Dedifferentiated amniotic fluid mesenchymal stem cell (primary cell): ENCODE data around the gene TAOK3.
"Not testable (repeated sequence)": the region's sequence is repeated elsewhere in the genome, so short reads cannot be mapped to it uniquely, and the experiment has no call there.

Source experiments
- DNase-seq: peaks from one replicate; pipeline ENCODE4 v3.0.0-alpha.2; 2016; ENCODE audit errors: extremely low spot score

TAOK3 gene

GRCh38 chr12:118137148-118137678 is 235.5 kb downstream of the TAOK3 start:
- no peak for DNase-seq

GRCh38 chr12:118136559-118137003 is 236.1 kb downstream of the TAOK3 start:
- DNase-seq: peak; percentile 38

- peak; percentile 94 for DNase-seq
Observed at GRCh38 chr12:118135788-118136558, 236.7 kb downstream of the TAOK3 start, which contains the start of gene PEBP1. Gene PEBP1, plus strand, starts transcription at chr12:118136124. Its CDS starts 86 bp downstream, at chr12:118136210.

GRCh38 chr12:118129436-118129835 is 243.3 kb downstream of the TAOK3 start:
- not testable (repeated sequence) for DNase-seq

GRCh38 chr12:118127867-118128266 is 244.8 kb downstream of the TAOK3 start:
- DNase-seq: no peak

GRCh38 chr12:118126119-118126757 is 246.5 kb downstream of the TAOK3 start:
- DNase-seq: no peak

- DNase-seq: no peak
Observed at GRCh38 chr12:118125743-118126118, 247.0 kb downstream of the TAOK3 start.

- DNase-seq: no peak
Observed at GRCh38 chr12:118124333-118124874, 248.3 kb downstream of the TAOK3 start.

GRCh38 chr12:118122264-118122663 is 250.4 kb downstream of the TAOK3 start:
- DNase-seq: no peak

- DNase-seq: peak; percentile 29
Observed at GRCh38 chr12:118120579-118121363, 251.9 kb downstream of the TAOK3 start.

- no peak for DNase-seq
Observed at GRCh38 chr12:118119449-118119879, 253.2 kb downstream of the TAOK3 start.

GRCh38 chr12:118109088-118109487 is 263.6 kb downstream of the TAOK3 start:
- DNase-seq: no peak

GRCh38 chr12:118107694-118108093 is 265.0 kb downstream of the TAOK3 start:
- DNase-seq: no peak

GRCh38 chr12:118107011-118107410 is 265.7 kb downstream of the TAOK3 start:
- no peak for DNase-seq

GRCh38 chr12:118103601-118104382 is 268.9 kb downstream of the TAOK3 start, which contains the start of gene VSIG10:
Gene VSIG10, minus strand, starts transcription at chr12:118104011. Its CDS starts 340 bp downstream, at chr12:118103671.
- DNase-seq: peak; percentile 16

GRCh38 chr12:118103201-118103600 is 269.5 kb downstream of the TAOK3 start:
- no peak for DNase-seq

- no peak for DNase-seq
Observed at GRCh38 chr12:118102609-118103008, 270.1 kb downstream of the TAOK3 start.

GRCh38 chr12:118102070-118102469 is 270.6 kb downstream of the TAOK3 start:
- DNase-seq: no peak

GRCh38 chr12:118101051-118101450 is 271.7 kb downstream of the TAOK3 start:
- DNase-seq: no peak
